ENCODE measurements around the gene HELT. TPM values are rescaled to one million over a fixed set of nuclear protein-coding genes. Genes with fewer than 3 reads are reported as not detected.

Gene HELT
- total RNA-seq, 1 donor from 2014 or later, result 0.49 TPM

GRCh38 chr4:185028625-185029024 lies 10.3 kb downstream of the HELT start:
- no peak for TF ChIP-seq CTCF (IDR thresholded peaks at IDR 0.05)
- Histone ChIP-seq H3K27ac (no peak overlapping the region), H3K4me3 (no peak overlapping the region), H3K27me3 (peaks cover 28% of the 10 kb centered on the region), H3K4me1 (no peaks in the 10 kb centered on the region), H3K36me3 (no peaks in the 10 kb centered on the region), H3K9me3 (no peaks in the 10 kb centered on the region)
- no peak for DNase-seq
- intact Hi-C loops (cut with DNase I), result no loop called here
- no peak for ATAC-seq

- TF ChIP-seq CTCF (IDR thresholded peaks at IDR 0.05), result no peak
- H3K36me3 ChIP-seq, result no peaks in the 10 kb centered on the region
- H3K27me3 ChIP-seq, result peaks cover 8% of the 10 kb centered on the region
- DNase-seq (no peak), ATAC-seq (no peak)
- H3K9me3 ChIP-seq, result no peaks in the 10 kb centered on the region
- no peaks in the 10 kb centered on the region for H3K4me1 ChIP-seq
- H3K27ac ChIP-seq, result no peak overlapping the region
- no peak overlapping the region for H3K4me3 ChIP-seq
- intact Hi-C loops (cut with DNase I), result no loop called here
Observed at GRCh38 chr4:185031611-185032010, 13.3 kb downstream of the HELT start.

- Histone ChIP-seq H3K4me1 (no peaks in the 10 kb centered on the region), H3K27ac (no peak overlapping the region), H3K9me3 (no peaks in the 10 kb centered on the region), H3K36me3 (no peaks in the 10 kb centered on the region), H3K27me3 (peaks cover 8% of the 10 kb centered on the region), H3K4me3 (no peak overlapping the region)
- no peak for TF ChIP-seq CTCF (IDR thresholded peaks at IDR 0.05)
- ATAC-seq (no peak), DNase-seq (no peak)
- intact Hi-C loops (cut with DNase I), result no loop called here
Observed at GRCh38 chr4:185033072-185033471, 14.8 kb downstream of the HELT start.

- no peaks in the 10 kb centered on the region for H3K36me3 ChIP-seq
- ATAC-seq, result no peak
- H3K4me3 ChIP-seq, result no peak overlapping the region
- no peak for DNase-seq
- no peaks in the 10 kb centered on the region for H3K9me3 ChIP-seq
- no peaks in the 10 kb centered on the region for H3K4me1 ChIP-seq
- intact Hi-C loops (cut with DNase I), result no loop called here
- H3K27ac ChIP-seq, result no peak overlapping the region
- H3K27me3 ChIP-seq, result peaks cover 8% of the 10 kb centered on the region
- TF ChIP-seq CTCF (IDR thresholded peaks at IDR 0.05), result no peak
Observed at GRCh38 chr4:185033950-185034349, 15.7 kb downstream of the HELT start.

GRCh38 chr4:185035284-185035683 lies 17.0 kb downstream of the HELT start:
- no peaks in the 10 kb centered on the region for H3K36me3 ChIP-seq
- DNase-seq (no peak), ATAC-seq (no peak)
- H3K4me1 ChIP-seq, result no peaks in the 10 kb centered on the region
- H3K27ac ChIP-seq, result no peak overlapping the region
- H3K4me3 ChIP-seq, result no peak overlapping the region
- TF ChIP-seq CTCF (IDR thresholded peaks at IDR 0.05), result no peak
- no peaks in the 10 kb centered on the region for H3K9me3 ChIP-seq
- intact Hi-C loops (cut with DNase I), result no loop called here
- peaks cover 8% of the 10 kb centered on the region for H3K27me3 ChIP-seq

GRCh38 chr4:185036019-185036418 lies 17.7 kb downstream of the HELT start:
- Histone ChIP-seq H3K4me3 (no peak overlapping the region), H3K36me3 (no peaks in the 10 kb centered on the region), H3K4me1 (no peaks in the 10 kb centered on the region), H3K27me3 (peaks cover 8% of the 10 kb centered on the region), H3K9me3 (no peaks in the 10 kb centered on the region), H3K27ac (no peak overlapping the region)
- ATAC-seq, result no peak
- no peak for DNase-seq
- TF ChIP-seq CTCF (IDR thresholded peaks at IDR 0.05), result no peak
- intact Hi-C loops (cut with DNase I), result no loop called here
